CD4-positive, alpha-beta memory T cell (primary cell): Measurements from ENCODE around the gene BCL2L12. TPM values are rescaled to one million over a fixed set of nuclear protein-coding genes. Genes with fewer than 3 reads are reported as not detected.

Source experiments
- CTCF ChIA-PET: fragments of 350-600 bp; sonication (Branson Sonifier 250); formaldehyde crosslinking; loops from one replicate; lab custom pipeline; 2021; ENCODE audit warnings: inconsistent platforms; ENCODE audit not compliant: partially characterized antibody; lab: Charles Lee
- POLR2A ChIA-PET: fragments of 350-600 bp; sonication (Branson Sonifier 250); formaldehyde crosslinking; loops from one replicate; lab custom pipeline; 2021; ENCODE audit not compliant: partially characterized antibody; lab: Charles Lee
- DNase-seq, 5 donors: peaks; one replicate each; pipeline versions ENCODE4 v3.0.0 to v3.0.0-alpha.2; 2020 to 2022; ENCODE audit warnings: mixed read lengths in 1 of 5
- H3K27ac ChIP-seq: one replicate; pipeline ENCODE4 v1.7.0; 2013; ENCODE audit warnings: low read depth, low read length
- H3K27me3 ChIP-seq: 2 replicates; pipeline ENCODE4 v1.7.0; 2013; ENCODE audit warnings: mild to moderate bottlenecking, low read length, moderate library complexity; ENCODE audit not compliant: insufficient read depth
- H3K36me3 ChIP-seq: 2 replicates; pipeline ENCODE4 v1.7.0; 2013; ENCODE audit warnings: mild to moderate bottlenecking, low read length, moderate library complexity; ENCODE audit not compliant: insufficient read depth
- H3K4me1 ChIP-seq: 2 replicates; pipeline ENCODE4 v1.7.0; 2013; ENCODE audit warnings: mild to moderate bottlenecking, low read length, moderate library complexity; ENCODE audit not compliant: insufficient read depth
- H3K4me3 ChIP-seq, 2 donors: one replicate each; pipeline ENCODE4 v1.7.0; 2013; ENCODE audit warnings: low read length in 2 of 2, mild to moderate bottlenecking in 1 of 2
- H3K9me3 ChIP-seq, 2 donors: one replicate each; pipeline ENCODE4 v1.7.0; 2013; ENCODE audit warnings: low read length in 2 of 2, control low read depth in 1 of 2; ENCODE audit not compliant: control insufficient read depth in 1 of 2
- H3K27ac Mint-ChIP-seq, 7 donors: one replicate each; pipeline ENCODE4 v1.8.0; 2020 to 2021; ENCODE audit warnings: mixed read lengths in 7 of 7, mild to moderate bottlenecking in 6 of 7, inconsistent platforms in 3 of 7, moderate library complexity in 3 of 7
- H3K27me3 Mint-ChIP-seq, 2 donors: one replicate each; pipeline ENCODE4 v1.8.0; 2020 to 2021; ENCODE audit warnings: mixed read lengths in 2 of 2
- H3K36me3 Mint-ChIP-seq, 2 donors: one replicate each; pipeline ENCODE4 v1.8.0; 2020 to 2021; ENCODE audit warnings: mixed read lengths in 2 of 2, inconsistent platforms in 1 of 2, mild to moderate bottlenecking in 1 of 2
- H3K4me1 Mint-ChIP-seq, 4 donors: one replicate each; pipeline ENCODE4 v1.8.0; 2020 to 2021; ENCODE audit warnings: mixed read lengths in 4 of 4, mild to moderate bottlenecking in 1 of 4
- H3K4me3 Mint-ChIP-seq, 8 donors: one replicate each; pipeline ENCODE4 v1.8.0; 2020 to 2021; ENCODE audit warnings: mixed read lengths in 8 of 8, mild to moderate bottlenecking in 7 of 8, moderate library complexity in 6 of 8, inconsistent platforms in 3 of 8
- H3K9me3 Mint-ChIP-seq, 8 donors: one replicate each; pipeline ENCODE4 v1.8.0; 2020 to 2021; ENCODE audit warnings: mixed read lengths in 8 of 8, mild to moderate bottlenecking in 5 of 8, inconsistent platforms in 3 of 8, moderate library complexity in 1 of 8
- intact Hi-C: fragments of 100-400 bp; cut with micrococcal nuclease; formaldehyde crosslinking; loops from one replicate; pipeline ENCODE4 v1.15.1; 2023
- polyA plus RNA-seq, 2 donors: library from polyadenylated mRNA; unstranded; fragments of 300-500 nt; fragmentation: Illumina TruSeq; gene quantifications; one replicate each; pipeline ENCODE4 v1.2.3, GENCODE V29; 2021
- total RNA-seq, 2 experiments: library from RNA; stranded (reverse); gene quantifications; one replicate each; pipeline ENCODE4 v1.2.3, GENCODE V29; 2021

Gene BCL2L12
- total and polyA plus RNA-seq, 4 experiments from 2014 or later = 16.3 to 22.1 (median 19.5) TPM

DNA sequence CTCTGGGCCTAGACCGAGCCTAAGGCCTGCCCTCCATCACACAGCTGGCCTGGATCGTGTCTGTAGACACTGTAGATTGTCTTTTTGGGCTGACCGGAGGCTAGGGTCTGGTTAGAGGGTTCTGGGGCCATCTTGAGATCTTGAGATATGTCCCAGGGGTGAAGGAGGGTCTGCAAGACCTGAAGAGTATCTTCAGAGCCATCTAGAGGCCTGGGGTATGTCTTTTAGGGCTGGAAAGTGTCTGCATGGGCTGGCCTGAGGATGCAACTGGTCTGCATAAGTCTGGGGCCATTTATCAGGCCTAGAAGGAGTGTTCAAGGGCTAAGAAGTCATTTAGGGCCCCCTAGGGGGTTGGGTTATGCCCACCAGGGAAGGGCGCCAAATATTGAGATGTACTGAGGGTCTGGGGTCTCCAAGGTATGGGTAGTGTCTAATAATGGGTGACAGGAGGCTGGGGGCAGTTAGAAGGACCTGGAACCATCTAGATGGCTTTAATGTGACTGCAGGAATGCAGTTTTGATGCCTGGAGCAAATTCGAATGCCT is 23.2 kb upstream of the BCL2L12 start:
- H3K27ac ChIP-seq = peak overlapping the region; percentile 97
- H3K27me3 Mint-ChIP-seq = no peaks in the 10 kb centered on the region
- ChIA-PET POLR2A (interaction anchor here (0.6 to 5.0 kb wide), 17 partner anchors 16 to 677 kb away, joined by 3 to 146 read pairs (median 8); partner anchors contain the start of genes AKT1S1, BCL2L12, FTL and IRF3), CTCF (interaction anchor here (1.0 to 3.1 kb wide), 7 partner anchors 13 to 62 kb away, joined by 3 to 18 read pairs (median 5); partner anchors contain the start of gene NOSIP)
- peaks cover 3 to 35% of the 10 kb centered on the region in 2 donors for H3K36me3 Mint-ChIP-seq
- peak overlapping the region; percentile 63 to 79 for H3K4me3 ChIP-seq
- no peaks in the 10 kb centered on the region for H3K27me3 ChIP-seq
- no peaks in the 10 kb centered on the region for H3K9me3 ChIP-seq
- intact Hi-C loops = loop anchor here (1.0 to 5.0 kb wide), 4 partner anchors 23 to 1320 kb away; partner anchors contain the start of genes BCL2L12, IRF3 and LMTK3
- no peaks in the 10 kb centered on the region for H3K9me3 Mint-ChIP-seq
- no peak for DNase-seq
- H3K27ac Mint-ChIP-seq = peak overlapping the region; percentile 93 to 99 (median 97)
- peak overlapping the region; percentile 89 to 95 (median 92) for H3K4me3 Mint-ChIP-seq
- H3K4me1 Mint-ChIP-seq = peaks cover 46 to 82% (median 57%) of the 10 kb centered on the region in 4 donors
- peaks cover 64% of the 10 kb centered on the region for H3K4me1 ChIP-seq
- peaks cover 21% of the 10 kb centered on the region for H3K36me3 ChIP-seq

- Mint-ChIP-seq H3K36me3 (peaks cover 3 to 38% of the 10 kb centered on the region in 2 donors), H3K4me3 (peak overlapping the region; percentile 66 to 95 (median 92)), H3K9me3 (no peaks in the 10 kb centered on the region), H3K4me1 (peaks cover 40 to 74% (median 51%) of the 10 kb centered on the region in 4 donors), H3K27me3 (no peaks in the 10 kb centered on the region), H3K27ac (peak overlapping the region; percentile 82 to 99 (median 96))
- H3K4me3 ChIP-seq = no peak overlapping the region
- intact Hi-C loops = loop anchor here (5.0 kb wide), 2 partner anchors 1131 to 1321 kb away; partner anchors contain the start of gene LMTK3
- ChIA-PET CTCF (interaction anchor here (1.5 to 3.1 kb wide), 3 partner anchors 12 to 32 kb away, joined by 5 to 18 read pairs (median 10); no protein-coding TSS in a partner anchor), POLR2A (interaction anchor here (0.7 to 4.9 kb wide), 6 partner anchors 11 to 63 kb away, joined by 3 to 146 read pairs (median 9); partner anchors contain the start of genes BCL2L12, IRF3, NOSIP and PRRG2)
- peaks cover 21% of the 10 kb centered on the region for H3K36me3 ChIP-seq
- H3K4me1 ChIP-seq = peaks cover 55% of the 10 kb centered on the region
- DNase-seq = peak in 1 of 5 donors; percentile 24
- peak overlapping the region; percentile 97 for H3K27ac ChIP-seq
- no peaks in the 10 kb centered on the region for H3K9me3 ChIP-seq
- no peaks in the 10 kb centered on the region for H3K27me3 ChIP-seq
Measured at GRCh38 chr19:49643466-49643865, 22.3 kb upstream of the BCL2L12 start.

GRCh38 chr19:49645592-49645991 is 20.1 kb upstream of the BCL2L12 start:
- Mint-ChIP-seq H3K36me3 (peaks cover 7 to 49% of the 10 kb centered on the region in 2 donors), H3K9me3 (no peaks in the 10 kb centered on the region), H3K4me3 (no peak overlapping the region), H3K27ac (peak overlapping the region in 2 of 7 donors; percentile 7 to 53), H3K4me1 (peaks cover 31 to 55% (median 35%) of the 10 kb centered on the region in 4 donors), H3K27me3 (no peaks in the 10 kb centered on the region)
- H3K36me3 ChIP-seq = peaks cover 30% of the 10 kb centered on the region
- no peaks in the 10 kb centered on the region for H3K27me3 ChIP-seq
- CTCF ChIA-PET = interaction anchor here (1.5 kb wide), 1 partner anchor 30 kb away, joined by 4 read pairs; no protein-coding TSS in a partner anchor
- POLR2A ChIA-PET = interaction anchor here (1.1 to 1.6 kb wide), 2 partner anchors 18 to 231 kb away, joined by 3 to 7 read pairs; no protein-coding TSS in a partner anchor
- no peak overlapping the region for H3K27ac ChIP-seq
- intact Hi-C loops = no loop called here
- no peaks in the 10 kb centered on the region for H3K9me3 ChIP-seq
- no peak overlapping the region for H3K4me3 ChIP-seq
- peak in 1 of 5 donors; percentile 6 for DNase-seq
- peaks cover 41% of the 10 kb centered on the region for H3K4me1 ChIP-seq

GRCh38 chr19:49645995-49646394 is 19.7 kb upstream of the BCL2L12 start:
- H3K4me3 Mint-ChIP-seq = no peak overlapping the region
- Histone ChIP-seq H3K4me1 (peaks cover 37% of the 10 kb centered on the region), H3K36me3 (peaks cover 31% of the 10 kb centered on the region), H3K27ac (no peak overlapping the region), H3K9me3 (no peaks in the 10 kb centered on the region), H3K27me3 (no peaks in the 10 kb centered on the region), H3K4me3 (no peak overlapping the region)
- DNase-seq = no peak
- ChIA-PET CTCF (interaction anchor here (1.5 kb wide), 1 partner anchor 30 kb away, joined by 4 read pairs; no protein-coding TSS in a partner anchor), POLR2A (interaction anchor here (1.1 to 1.6 kb wide), 2 partner anchors 18 to 231 kb away, joined by 3 to 7 read pairs; no protein-coding TSS in a partner anchor)
- H3K9me3 Mint-ChIP-seq = no peaks in the 10 kb centered on the region
- no peak overlapping the region for H3K27ac Mint-ChIP-seq
- peaks cover 27 to 51% (median 31%) of the 10 kb centered on the region in 4 donors for H3K4me1 Mint-ChIP-seq
- no peaks in the 10 kb centered on the region for H3K27me3 Mint-ChIP-seq
- intact Hi-C loops = no loop called here
- H3K36me3 Mint-ChIP-seq = peaks cover 7 to 49% of the 10 kb centered on the region in 2 donors

GRCh38 chr19:49646586-49646985 is 19.1 kb upstream of the BCL2L12 start:
- Mint-ChIP-seq H3K4me1 (peaks cover 25 to 47% (median 27%) of the 10 kb centered on the region in 4 donors), H3K4me3 (peak overlapping the region in 1 of 8 donors; percentile 15), H3K9me3 (no peaks in the 10 kb centered on the region), H3K27ac (peak overlapping the region in 4 of 7 donors; percentile 54 to 68 (median 56)), H3K36me3 (peaks cover 7 to 48% of the 10 kb centered on the region in 2 donors), H3K27me3 (no peaks in the 10 kb centered on the region)
- intact Hi-C loops = no loop called here
- Histone ChIP-seq H3K9me3 (no peaks in the 10 kb centered on the region), H3K4me3 (no peak overlapping the region), H3K27ac (no peak overlapping the region), H3K4me1 (peaks cover 31% of the 10 kb centered on the region), H3K36me3 (peaks cover 31% of the 10 kb centered on the region), H3K27me3 (no peaks in the 10 kb centered on the region)
- no peak for DNase-seq
- POLR2A ChIA-PET = interaction anchor here (1.6 kb wide), 1 partner anchor 17 kb away, joined by 7 read pairs; no protein-coding TSS in a partner anchor
- CTCF ChIA-PET = no interaction called here

DNA sequence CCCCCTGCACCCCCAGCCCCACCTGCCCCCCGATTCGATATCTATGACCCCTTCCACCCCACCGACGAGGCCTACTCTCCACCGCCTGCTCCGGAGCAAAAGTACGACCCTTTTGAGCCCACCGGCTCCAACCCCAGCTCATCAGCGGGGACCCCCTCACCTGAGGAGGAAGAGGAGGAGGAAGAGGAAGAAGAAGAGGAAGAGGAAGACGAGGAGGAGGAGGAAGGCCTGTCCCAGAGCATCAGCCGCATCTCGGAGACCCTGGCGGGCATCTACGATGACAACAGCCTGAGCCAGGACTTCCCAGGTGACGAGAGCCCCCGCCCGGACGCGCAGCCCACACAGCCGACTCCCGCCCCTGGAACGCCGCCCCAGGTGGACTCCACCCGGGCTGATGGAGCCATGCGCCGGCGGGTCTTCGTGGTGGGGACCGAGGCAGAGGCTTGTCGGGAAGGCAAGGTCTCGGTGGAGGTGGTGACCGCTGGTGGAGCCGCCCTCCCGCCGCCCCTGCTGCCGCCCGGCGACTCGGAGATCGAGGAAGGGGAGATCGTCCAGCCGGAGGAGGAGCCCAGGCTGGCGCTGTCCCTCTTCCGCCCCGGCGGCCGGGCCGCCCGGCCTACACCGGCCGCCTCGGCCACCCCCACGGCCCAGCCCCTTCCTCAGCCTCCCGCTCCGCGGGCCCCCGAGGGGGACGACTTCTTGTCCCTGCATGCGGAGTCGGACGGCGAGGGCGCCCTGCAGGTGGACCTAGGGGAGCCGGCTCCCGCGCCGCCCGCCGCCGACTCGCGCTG is 14.5 kb upstream of the BCL2L12 start:
- Histone ChIP-seq H3K36me3 (peaks cover 50% of the 10 kb centered on the region), H3K27ac (no peak overlapping the region), H3K9me3 (no peaks in the 10 kb centered on the region), H3K27me3 (no peaks in the 10 kb centered on the region), H3K4me1 (no peaks in the 10 kb centered on the region), H3K4me3 (no peak overlapping the region)
- DNase-seq = peak in 1 of 5 donors; percentile 24
- H3K27ac Mint-ChIP-seq = peak overlapping the region in 1 of 7 donors; percentile 27
- peaks cover 13 to 46% of the 10 kb centered on the region in 2 donors for H3K36me3 Mint-ChIP-seq
- ChIA-PET POLR2A (no interaction called here), CTCF (no interaction called here)
- intact Hi-C loops = no loop called here
- no peaks in the 10 kb centered on the region for H3K27me3 Mint-ChIP-seq
- no peaks in the 10 kb centered on the region for H3K9me3 Mint-ChIP-seq
- no peak overlapping the region for H3K4me3 Mint-ChIP-seq
- H3K4me1 Mint-ChIP-seq = peaks cover 0 to 10% (median 6%) of the 10 kb centered on the region in 4 donors
